IPS-NIHi7 (cell line): Measurements from ENCODE around the gene EHD4.

ENCODE experiments used
- DNase-seq: peaks from one replicate; pipeline ENCODE4 v3.0.0; 2012; ENCODE audit warnings: mixed read lengths; ENCODE audit errors: extremely low spot score

The EHD4 gene

DNA sequence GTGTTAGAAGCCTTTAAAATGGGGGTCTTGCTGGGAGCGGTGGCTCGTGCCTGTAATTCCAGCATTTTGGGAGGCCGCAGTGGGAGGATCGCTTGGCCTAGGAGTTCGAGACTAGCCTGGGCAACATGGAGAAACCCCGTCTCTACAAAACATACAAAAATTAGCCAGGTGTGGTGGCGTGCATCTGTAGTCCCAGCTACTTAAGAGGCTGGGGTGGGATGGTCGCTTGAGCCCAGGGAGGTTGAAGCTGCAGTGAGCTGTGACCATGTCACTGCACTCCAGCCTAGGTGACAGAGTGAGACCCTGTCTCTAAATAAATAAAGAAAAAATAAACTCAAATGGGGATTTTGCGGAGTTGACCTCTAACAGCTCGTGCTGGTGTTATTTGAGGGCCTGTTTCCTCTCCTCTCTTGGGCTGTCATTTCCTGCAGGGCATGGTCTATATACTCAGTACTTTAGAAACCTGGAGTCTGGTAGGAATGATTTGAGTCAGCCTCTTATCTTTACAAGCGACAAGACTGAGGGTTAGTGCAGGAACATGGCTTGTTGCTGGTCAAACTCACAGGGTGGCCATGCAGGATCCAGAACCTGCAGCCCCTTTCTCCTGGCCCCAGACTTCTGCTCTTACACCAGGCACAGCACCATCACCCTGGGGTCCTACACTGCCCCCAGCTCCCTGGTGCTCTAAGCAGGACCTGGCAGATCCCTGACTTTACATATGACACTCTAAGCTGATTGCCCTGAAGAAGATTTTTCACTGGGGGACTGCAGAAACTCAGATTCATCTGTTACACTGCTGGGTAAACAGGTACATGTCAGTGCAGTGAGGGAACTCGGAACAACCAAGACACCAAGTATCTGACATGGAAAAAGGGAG, 15.1 kb downstream of the EHD4 start:
- DNase-seq = no peak

DNA sequence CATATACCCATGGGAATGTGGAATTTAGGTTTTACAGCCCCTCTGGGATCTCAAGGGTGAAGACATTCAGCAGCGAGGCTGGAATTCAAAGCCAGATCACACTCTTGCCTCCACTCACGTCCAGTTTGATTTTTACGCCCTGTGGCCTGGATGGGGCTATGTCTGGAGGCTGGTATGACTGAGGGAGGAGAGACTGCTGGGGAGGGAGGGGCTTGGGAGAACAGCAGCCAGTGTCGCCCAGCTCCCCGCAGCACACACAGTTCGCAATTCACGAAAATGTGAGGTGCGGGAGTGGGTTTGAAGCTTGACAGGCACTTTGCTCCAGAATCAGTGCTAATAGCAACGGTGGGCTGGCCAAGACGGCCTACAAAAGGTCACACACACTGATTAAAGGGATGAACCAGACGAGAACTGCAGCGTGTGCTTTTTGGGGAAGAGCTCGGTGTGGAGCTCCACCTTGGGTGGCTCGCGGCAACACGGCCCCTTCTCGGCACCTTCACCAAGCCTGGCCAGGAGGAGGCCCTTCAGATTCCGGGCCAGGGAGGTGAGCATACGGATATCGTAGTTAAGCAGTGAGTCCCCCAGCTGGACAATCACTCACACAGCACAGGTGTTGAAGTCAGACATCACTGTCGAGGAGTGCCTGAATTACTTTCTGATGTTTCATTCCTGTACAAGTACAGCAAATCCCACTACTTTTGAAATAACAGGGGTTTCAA, 16.4 kb downstream of the EHD4 start:
- no peak for DNase-seq

DNA sequence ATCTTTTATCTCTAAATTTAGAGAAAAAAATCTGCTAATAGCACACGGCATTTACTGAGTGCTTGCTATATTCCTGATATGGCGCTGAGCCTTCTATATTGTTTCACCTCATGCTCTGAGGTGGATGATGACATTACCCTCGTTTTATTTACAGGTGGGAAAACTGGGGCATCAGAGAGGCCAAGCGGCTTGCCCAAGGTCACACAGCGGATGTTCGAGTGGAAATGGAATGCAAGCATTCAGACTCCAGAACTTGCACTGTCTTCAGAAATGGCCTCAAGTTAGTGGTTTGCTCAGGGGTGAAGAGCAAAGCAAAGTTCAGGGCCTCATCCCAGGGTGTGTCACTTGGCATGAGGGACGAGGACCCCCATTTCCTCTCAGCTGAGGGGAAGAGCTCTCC, 17.3 kb downstream of the EHD4 start:
- DNase-seq = no peak

DNA sequence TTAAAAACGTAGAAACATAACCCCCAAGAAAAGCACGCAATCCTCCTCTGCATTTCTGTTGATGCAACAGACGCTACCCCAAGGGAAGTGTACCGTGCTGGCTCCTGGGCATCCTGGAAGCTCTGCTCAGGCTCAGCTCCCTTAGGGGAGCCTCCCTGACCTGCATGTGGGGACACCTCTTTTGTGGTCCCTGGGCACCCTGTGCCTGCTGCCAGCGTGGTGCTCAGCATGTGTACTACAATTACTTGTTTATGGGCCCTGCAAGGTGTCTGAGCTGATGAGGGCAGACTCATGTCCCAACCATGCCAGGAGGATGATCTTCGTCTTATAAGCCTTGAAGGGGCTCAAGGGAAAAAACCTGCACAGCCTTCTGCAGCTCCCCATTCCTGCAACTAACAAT, 18.3 kb downstream of the EHD4 start:
- no peak for DNase-seq

DNA sequence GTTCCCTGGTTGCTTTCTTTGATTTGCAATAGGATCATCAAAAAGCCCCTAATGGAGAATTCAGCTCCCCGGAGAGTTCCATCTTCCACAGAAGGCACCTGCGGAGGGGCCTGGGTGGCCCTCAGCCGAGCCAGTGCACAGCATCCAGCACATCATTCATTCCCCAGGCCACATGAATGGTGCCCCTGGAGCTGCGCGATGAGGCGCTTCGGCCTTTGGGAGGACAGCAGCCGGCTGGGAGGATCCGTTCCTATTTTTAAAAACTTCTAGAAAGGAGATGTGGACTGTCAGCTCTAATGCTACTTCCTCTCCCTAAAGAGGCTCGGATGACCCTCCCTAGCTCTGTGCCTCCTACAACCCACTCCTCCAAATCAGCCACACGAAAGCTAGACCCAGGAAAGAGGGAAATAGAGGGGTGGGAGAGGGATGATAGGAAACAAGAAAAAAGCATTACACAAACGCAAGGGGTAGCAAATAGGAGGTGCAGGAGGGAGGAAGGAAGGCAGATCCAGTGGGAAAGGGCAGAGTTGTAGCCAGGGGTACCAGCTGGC, 20.3 kb downstream of the EHD4 start:
- no peak for DNase-seq

DNA sequence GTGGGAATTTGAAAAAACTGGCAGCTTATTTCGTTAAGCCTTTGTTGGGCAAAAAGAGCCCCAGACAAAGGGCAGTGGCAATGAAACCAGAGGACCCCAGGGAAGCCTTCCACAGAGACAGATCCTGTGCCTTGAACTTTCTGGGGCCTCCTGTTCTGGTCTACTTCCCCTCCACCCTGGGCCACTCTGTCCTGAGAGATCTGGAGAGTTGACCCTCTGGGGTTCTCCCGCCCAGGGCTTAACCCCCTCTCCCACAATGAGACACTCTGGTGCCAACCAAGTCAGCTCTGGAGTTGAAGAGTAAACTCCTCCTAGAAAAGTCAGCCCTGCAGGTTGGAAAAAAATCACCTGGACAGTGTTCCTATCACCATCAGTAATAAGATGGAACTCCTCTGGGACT, 20.8 kb downstream of the EHD4 start:
- DNase-seq = no peak

DNA sequence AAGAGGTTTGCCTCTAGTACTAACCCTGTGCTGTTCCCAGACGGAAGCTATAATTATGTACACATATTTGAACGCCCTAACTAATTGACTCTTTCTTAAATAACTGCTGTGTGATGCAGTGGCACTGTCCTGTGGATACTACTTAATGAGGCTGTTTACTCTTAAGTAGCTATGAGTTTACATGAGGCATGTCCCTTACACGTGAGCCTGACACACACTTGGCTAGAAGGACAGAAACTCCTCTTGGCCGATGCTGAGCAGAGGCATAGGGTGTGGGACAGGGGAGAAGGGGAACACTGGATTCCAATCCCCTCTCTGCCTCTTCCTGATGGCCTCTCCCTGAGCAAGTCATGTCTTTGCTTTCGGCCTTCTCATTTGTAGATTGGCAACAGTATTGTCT, 21.9 kb downstream of the EHD4 start:
- no peak for DNase-seq

DNA sequence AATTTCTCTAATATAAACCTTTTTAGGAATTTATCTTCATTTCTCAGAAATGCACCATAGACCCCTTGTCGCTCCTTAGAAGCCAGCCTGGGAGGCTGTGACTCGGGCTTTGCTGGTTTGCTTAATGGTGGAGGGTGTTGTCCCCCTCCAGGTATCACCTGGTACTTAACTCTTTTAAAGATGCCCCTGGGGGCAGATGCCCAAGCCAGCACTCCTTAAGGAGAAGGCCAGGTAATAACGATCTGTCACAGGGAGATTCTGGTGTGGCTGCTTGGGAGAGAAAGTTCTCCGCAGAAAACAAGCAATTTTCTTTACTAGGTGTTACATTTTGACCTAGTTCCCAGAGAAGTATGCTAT, 22.3 kb downstream of the EHD4 start:
- DNase-seq = no peak

DNA sequence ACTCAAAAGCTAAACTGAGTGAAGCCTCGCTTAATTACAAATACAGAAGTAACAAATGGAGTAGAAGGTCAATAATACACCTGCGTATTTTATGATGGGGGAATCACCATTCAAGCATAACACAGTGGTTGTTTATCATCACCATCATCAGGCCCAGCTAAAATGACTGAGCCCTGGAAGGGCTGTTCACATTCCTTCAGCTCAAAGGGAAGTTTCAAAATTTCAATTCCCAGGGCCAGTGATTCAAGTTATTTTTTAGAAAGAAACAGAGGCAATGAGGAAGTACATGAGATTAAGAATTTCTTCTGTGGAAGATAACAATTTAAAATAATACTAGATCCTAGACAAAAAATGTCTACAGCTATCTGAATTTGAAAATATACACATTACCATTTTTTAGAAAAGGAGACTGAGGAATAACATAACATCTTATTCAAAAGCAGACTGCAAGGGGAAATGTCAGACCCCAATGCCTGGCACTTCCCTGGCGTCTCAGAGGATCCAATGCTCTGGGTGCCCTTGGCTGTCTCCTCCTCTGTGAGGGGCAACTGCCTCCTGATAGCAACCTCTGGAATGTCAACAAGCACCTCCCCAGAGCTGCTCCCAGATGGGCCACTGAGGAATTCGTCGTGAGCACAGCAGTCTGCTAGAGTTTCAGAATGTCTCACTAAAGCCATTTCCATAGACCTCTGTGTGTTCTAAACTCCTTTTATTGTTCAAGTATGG, 22.8 kb downstream of the EHD4 start:
- no peak for DNase-seq

DNA sequence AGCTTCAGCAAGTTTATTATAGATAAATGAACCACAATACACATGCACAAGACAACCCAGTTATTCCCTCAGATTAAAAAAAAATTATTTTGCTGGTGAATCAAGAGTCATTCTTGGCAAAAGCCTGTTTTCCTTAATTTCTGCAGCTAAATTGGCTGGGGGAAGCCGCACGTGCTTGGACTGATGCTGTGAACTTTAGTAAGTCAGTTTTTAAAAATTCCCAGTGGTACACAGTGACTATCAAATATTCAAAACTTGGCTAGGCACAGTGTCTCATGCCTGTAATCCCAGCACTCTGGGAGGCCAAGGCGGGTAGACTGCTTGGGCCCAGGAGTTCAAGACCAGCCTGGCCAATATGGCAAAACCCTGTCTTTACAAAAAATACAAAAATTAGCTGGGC, 23.9 kb downstream of the EHD4 start:
- no peak for DNase-seq

DNA sequence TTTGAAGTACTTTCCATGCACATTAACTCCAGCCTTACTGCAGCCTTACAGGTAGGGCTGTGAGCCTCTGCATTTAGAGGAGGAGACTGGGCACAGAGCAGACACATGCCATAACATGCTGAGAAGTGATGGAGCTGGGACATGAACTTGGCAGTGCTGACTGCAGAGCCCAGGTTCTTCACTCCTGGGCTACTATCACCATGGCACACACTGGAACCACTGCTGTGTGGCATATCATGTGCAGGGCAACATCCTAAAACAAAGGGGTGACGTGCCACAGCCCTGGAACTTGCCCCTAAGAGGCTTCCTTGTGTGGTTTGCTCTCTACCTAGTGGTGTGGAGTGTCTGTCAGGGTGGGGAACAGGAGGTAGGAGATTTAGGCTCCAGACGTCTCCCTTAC, 25.4 kb downstream of the EHD4 start:
- DNase-seq = no peak

DNA sequence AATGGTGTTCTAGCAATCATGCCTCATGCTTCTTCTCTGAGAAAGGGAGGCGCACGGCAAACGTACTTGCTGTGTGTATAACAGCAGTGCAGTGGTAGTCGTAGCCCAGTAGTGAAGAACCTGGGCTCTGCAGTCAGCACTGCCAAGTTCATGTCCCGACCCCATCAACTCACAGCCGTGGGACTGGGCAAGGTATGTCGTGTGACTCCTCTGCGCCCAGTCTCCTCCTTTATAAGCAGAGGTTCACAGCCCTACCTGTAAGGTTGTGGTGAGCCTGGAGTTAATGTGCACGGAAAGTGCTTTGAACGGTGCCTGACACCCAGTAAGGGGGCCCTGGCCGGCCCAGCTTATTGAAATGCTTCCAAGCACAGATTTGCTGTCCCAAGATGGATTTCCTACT, 26.6 kb downstream of the EHD4 start:
- DNase-seq = no peak

DNA sequence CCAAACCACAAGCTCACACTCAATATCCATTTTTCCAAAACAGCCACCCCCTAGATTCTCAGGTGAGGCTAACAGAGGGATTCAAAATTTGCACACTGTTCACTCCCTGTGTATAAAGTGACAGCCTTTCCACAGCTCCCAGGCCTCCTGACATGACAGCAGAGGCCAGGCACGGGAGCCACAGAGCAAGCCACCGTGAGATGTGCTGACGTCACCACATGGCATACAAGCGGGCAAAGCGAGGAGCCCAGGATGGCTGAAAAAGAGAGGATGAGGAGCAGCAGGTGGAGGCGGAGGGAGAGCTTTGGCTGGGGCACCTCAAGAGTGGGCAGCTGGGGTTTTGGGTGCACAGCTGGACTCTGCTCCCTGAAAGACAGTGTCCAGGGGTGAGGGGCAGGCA, 27.1 kb downstream of the EHD4 start:
- no peak for DNase-seq

DNA sequence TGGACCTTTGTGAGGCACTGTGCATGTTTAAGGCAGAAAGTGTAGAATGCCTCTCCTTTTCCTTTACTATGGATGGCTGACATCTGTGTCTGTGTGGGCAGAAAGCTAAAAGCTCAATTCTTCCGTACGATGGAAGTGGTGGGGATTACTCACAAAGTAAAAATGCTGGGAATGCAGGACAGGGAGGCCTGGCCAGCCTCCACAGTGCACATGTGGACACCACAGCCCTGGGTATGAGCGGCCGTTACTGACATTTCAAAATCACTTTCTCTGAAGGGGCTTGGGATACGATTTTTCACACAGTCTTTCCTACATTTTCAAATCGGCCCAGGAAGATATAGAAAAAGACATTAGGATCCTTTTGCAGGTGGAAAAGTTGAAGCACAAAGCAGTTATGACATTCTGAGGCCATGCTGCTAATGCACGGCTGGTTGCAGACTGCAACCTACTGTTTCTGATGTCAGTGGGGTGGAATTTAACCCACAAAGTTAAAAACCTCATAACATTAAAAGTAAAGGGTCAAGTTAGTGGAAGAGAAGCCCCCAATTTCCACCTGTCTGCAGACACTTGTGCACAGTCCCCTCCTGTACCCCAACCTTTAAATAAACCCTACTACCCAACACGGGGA, 27.9 kb downstream of the EHD4 start:
- DNase-seq = no peak

DNA sequence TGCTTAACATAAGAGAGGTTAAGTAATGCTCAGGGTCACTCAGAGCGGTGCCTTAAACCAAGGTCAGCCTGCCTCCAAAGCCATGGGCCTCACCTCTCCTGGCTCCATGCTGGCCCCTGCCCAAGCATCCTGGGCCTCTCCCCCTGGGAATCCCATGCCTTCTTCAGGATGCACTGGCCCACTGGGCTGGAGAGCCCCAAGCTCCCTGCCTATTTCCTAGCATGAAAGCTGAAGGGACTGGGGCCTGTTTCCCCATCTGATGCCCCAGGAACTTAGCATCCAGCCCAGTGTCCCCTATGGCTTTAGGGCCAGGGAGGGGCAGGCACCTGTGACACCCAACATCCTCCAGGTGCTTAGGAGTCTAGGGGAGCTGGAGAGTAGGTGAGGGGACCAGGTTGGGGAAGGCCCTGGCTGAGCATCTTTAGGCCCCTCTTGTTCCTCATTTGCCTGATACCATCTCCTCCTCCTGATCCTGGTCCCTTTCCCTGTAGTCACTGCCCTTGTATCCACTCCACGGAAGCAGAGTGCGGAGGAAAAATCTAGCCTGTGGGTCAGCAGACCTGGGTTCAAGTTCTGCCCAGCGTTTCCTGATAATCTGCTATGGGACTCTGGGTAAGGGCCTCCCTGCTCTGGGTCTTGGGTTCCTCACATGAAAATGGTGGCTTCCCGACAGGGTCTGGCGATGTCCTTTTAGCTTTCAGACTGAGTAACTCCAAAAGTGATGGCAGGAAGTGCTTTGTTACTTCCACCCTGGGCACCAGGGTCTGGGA, 28.6 kb downstream of the EHD4 start:
- DNase-seq = no peak

DNA sequence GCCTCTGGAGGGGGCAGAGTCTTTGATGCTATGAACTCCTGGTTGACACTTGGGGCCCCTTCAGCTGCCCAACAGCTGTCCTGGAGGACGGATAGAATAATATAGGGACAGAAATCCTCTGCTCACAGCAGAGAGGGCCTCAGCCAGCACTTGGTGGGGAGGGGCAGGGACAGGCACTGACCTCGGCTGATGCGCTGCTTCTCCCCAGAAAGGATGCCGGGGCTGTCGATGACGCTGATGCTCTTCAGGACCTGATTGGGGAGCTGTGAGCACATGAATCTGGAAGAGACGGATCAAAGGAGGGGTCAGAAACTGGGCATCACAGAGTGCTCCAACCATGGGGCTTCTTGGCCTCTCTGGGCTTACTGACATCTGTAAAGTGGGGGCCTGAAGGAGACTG, 29.5 kb downstream of the EHD4 start:
- DNase-seq = no peak

DNA sequence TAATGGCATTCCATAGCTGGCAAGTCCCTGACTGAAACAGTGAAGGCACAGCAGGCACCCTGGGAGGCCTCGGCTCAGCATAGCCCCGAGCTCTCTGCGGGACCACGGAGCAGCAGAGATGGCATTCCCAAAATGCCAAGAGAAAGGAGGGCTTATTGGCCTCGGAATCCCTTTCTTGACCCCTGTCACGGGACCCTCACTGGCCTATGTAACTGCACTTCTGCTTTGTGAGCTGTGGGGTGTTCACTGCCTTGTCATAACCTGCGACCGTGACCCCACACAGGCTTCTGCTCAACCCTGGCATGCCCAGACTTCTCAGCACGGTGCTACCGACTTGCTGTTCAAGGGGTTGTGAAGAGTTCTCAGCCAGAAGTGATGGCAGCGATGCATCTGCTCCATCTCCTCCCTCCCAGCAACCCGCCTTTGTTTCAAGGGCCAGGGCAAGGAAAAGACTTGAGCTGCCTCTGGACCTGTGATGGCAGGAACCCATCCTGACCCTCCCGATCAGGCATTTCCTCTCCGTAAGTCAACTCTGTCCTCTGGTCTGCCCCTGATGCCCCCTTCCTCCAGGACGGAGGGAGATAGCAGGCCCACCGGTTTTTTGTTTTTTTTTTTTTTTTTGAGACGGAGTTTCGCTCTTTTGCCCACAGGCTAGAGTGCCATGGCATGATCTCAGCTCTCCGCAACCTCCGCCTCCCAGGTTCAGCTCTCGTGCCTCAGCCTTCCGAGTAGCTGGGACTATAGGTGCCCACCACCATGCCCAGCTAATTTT, 30.5 kb downstream of the EHD4 start:
- no peak for DNase-seq

DNA sequence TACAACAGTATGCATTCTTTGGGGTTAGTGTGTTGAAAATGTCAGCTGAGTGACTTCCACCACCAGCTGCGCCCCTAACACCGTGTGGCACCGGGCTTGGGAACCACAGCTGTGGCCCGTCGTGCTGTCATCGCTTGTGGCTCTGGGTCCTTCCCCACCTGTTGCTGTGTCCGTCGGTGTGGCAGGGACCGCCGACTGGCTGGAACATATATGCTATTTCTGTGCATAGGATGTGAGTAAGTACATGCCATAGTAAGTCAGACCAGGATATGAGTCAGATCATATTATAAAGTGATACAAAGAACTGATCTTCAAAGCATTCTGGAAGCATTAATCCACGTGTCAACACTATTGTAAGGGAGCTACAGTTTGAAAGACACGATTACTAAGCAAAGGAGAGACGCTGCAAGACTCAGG, 31.9 kb downstream of the EHD4 start:
- DNase-seq = no peak

DNA sequence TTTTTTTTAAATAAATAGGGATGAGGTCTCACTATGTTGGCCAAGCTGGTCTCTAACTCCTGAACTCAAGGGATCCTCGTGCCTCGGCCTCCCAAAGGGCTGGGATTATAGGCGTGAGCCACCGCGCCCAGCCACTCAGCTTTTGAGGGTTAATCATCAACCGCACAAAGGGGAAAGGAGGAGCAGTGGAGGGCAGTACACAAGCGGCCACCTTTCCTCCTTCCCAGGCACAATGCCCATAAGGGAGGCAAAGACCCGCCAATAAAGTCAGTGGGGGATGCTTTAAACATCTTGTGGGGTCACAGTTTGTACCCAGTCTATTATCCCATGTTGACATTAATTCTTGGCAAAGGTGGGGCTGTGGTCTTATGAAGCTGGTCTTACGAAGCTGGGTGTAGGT, 32.4 kb downstream of the EHD4 start:
- no peak for DNase-seq

DNA sequence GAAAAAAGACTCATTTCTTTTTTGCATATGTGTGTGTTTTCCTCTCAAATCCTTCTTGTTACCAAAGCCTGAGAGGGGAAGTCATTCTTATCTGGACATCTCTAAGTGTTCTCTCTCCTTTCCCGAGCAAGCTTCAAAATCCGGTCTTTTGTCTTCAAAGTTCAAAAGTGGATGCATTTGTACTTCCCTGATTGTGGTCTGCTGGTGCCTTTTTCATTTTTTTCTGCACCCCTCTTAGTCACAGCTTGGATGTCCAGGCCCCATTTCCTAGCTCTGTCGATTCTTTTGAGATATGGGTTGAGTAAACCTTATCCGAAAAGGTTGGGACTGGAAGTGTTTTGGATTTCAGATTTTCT, 34.8 kb downstream of the EHD4 start:
- no peak for DNase-seq
